DMS 273 (cell line): Measurements from ENCODE around the gene DGKB.
"Not testable (repeated sequence)": the region's sequence is repeated elsewhere in the genome, so short reads cannot be mapped to it uniquely, and the experiment has no call there.

Experiments used
- DNase-seq: peaks from one replicate; lab custom pipeline; 2025; ENCODE audit not compliant: unreplicated experiment; lab: John Stamatoyannopoulos, UW

DGKB gene

GRCh38 chr7:14309432-14309831 is 593.1 kb downstream of the DGKB start:
- no peak for DNase-seq

GRCh38 chr7:14305233-14305866 is 597.2 kb downstream of the DGKB start:
- DNase-seq, result no peak

- DNase-seq, result no peak
Observed at GRCh38 chr7:14303536-14303935, 599.0 kb downstream of the DGKB start.

GRCh38 chr7:14294637-14295036 is 607.9 kb downstream of the DGKB start:
- no peak for DNase-seq

DNA sequence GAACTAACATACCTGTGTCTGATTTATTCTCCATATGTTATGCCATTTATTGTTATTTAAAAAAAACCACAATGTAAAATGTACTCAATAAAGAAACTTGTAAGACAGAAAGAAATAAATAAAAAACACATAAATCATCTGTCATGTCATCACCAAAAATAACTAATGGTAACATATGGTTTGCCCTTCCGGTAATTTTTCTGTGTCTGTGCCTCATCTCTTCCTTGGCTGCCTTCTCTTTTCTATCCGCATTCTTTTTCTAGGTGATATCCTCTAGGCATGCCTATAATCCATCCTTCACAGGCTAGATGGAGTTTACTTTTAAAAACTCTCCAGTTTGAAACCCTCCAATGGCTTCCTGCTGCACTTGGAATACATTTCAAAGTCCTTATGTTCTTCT is 609.1 kb downstream of the DGKB start:
- DNase-seq, result no peak

GRCh38 chr7:14292737-14293136 is 609.8 kb downstream of the DGKB start:
- no peak for DNase-seq

- DNase-seq, result no peak
Observed at GRCh38 chr7:14289957-14290356, 612.6 kb downstream of the DGKB start.

GRCh38 chr7:14288701-14289100 is 613.9 kb downstream of the DGKB start:
- no peak for DNase-seq

DNA sequence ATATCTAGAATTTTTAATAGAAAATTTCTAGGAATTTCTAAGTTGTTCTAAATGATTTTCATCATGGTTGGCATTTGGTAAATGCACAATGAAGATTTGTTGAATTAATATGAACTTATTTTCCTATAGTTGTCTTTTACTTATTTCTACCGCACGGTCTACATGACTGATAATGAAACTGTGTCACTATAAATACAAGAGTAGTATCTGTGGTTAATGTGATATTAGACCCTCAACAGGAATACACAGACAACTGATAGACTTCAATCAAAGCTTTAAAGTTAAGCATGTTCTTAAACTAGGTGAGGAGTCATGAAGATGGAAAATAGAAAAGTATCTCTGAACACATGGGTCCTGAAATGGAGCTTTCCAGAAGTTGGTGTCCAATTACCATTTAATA is 615.2 kb downstream of the DGKB start:
- no peak for DNase-seq

DNA sequence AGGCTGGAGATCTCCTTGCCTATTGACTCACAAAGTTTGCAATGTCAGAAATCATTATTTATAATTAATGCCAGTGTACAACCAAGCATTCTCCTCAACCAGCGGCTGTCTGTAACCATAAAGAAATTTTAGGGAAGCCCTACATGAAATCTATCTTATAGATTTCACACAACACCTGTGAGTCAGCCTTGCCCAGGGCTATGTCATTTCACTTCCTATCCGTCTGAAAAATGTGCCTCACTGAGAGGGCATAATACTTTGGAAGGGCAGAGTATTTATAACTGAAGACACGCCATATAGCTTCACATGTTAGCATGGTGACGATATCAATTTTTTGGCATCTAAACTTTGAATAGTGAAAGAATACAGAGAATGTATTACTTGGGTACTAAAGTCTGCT is 616.5 kb downstream of the DGKB start:
- DNase-seq, result no peak

DNA sequence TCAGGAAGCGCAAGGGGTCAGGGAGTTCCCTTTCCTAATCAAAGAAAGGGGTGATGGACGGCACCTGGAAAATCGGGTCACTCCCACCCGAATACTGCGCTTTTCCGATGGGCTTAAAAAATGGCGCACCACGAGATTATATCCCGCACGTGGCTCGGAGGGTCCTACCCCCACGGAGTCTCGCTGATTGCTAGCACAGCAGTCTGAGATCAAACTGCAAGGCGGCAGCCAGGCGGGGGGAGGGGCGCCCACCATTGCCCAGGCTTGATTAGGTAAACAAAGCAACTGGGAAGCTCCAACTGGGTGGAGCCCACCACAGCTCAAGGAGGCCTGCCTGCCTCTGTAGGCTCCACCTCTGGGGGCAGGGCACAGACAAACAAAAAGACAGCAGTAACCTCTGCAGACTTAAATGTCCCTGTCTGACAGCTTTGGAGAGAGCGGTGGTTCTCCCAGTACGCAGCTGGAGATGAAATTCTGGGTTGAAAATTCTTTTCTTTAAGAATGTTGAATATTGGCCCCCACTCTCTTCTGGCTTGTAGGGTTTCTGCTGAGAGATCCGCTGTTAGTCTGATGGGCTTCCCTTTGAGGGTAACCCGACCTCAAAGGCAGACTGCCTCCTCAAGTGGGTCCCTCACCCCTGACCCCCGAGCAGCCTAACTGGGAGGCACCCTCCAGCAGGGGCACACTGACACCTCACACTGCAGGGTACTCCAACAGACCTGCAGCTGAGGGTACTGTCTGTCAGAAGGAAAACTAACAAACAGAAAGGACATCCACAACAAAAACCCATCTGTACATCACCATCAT is 623.3 kb downstream of the DGKB start:
- not testable (repeated sequence) for DNase-seq

- DNase-seq, result no peak
Observed at GRCh38 chr7:14275356-14275755, 627.2 kb downstream of the DGKB start.

DNA sequence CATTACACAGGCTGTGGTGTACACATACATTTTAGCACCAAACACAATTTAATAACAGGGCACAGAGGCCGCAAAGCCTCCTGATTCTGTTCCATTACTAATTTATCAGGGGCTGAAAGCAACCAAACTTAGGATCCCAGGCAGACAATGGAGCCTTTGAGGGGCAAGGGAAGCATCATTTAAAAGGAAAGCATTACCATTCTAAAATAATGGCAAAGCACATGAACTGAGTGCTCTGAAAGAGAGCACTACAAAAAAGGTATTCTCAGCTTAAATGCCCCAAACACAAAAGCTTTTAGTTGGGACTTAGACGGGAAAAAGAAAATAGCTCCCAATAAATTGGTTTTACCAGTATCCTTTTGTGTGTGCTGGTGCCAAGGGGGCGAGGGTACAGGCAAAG is 631.1 kb downstream of the DGKB start:
- DNase-seq, result no peak

- DNase-seq, result no peak
Observed at GRCh38 chr7:14270099-14270498, 632.5 kb downstream of the DGKB start.

- no peak for DNase-seq
Observed at GRCh38 chr7:14260011-14260410, 642.5 kb downstream of the DGKB start.

DNA sequence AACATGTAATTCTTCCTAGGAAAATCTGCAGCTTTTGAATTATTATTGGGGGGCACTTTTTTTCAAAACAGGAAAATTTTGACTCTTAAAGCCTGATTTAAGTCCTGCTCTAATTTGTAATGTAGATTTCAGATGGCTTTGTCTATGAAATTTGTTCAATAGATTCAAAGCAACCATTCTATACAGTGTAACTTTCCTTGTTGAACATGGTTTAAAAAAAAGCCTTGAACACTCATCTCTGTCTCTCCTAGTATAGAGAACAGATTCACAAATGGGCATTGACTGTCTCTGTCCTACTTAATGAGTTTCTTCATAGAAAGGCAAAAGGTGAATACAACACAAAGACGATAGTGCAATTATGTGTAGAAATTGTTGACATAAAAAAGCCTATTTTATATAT is 643.7 kb downstream of the DGKB start:
- DNase-seq, result no peak

DNA sequence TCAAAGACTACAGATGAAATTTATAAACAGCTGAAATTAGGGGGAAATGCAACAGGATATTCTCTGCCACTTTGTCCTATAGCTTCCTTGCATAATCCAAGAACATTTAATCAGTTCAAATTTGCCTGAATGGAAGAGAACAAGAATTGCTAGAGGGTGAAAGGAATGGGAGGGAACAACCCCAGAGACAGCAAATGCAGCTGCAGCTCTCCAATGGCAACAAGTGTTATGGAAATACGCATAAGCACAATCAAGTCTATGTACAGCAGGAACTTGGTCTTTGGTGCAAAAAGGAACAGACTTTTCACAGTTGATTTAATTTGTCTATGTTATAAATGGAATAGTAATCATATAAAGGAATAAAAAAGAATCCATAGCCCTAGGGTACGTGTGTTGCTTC is 644.1 kb downstream of the DGKB start:
- no peak for DNase-seq

GRCh38 chr7:14252458-14252857 is 650.1 kb downstream of the DGKB start:
- no peak for DNase-seq

DNA sequence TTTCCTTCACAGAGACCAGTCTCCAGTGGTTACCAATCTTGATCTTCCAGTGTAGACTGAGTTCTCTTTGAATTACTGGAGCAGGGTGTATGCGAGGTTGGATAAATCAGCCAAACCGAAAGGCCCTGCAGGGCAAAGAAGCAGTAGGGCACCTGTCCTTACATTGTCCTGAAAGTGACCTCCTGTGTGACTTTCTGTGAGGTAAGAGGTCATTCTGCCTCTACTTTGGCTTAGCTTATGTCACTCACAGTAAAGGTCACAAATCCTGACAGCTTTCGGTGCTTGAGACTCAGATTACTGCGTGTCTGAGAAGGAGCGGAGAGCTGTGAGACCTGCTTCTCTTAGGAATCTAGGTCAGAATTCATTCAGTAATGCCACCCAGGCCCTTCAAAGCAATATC is 660.4 kb downstream of the DGKB start:
- DNase-seq, result no peak

- no peak for DNase-seq
Observed at GRCh38 chr7:14236834-14237233, 665.7 kb downstream of the DGKB start.

- DNase-seq, result no peak
Observed at GRCh38 chr7:14235056-14235455, 667.5 kb downstream of the DGKB start.

DNA sequence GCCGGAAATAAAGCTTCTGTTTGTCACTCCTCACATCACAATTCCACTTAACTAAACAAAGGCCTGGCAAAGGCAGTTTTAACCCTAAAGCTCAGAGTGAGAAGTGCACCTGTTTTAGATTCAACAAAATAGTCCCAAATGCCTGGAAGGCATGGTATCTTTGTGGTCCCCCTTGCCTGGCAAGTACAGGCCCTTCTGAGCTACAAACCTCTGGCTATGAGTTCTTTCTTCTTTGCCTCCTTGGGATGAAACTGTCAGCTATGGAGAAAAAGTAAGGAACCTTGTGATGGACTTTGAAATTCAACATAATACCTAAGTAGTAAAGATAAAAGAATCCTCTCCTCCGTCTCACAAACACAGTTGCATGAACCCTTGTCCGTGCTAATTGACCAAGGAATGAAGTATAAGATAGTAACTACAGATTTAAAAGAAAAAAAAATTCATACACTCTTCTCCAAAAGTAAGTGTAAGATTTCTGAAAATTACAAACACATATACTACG is 668.6 kb downstream of the DGKB start:
- no peak for DNase-seq
